Lung (tissue), 12 donors: ENCODE data around the gene C8A. TPM values are rescaled to one million over a fixed set of nuclear protein-coding genes. Genes with fewer than 3 reads are reported as not detected.

Source experiments
- ATAC-seq: fragments of 200-7000 bp; cut with Tn5 transposase; one replicate; pipeline ENCODE4 v1.9.1; 2020; ENCODE audit warnings: moderate number of reproducible peaks; ENCODE audit not compliant: insufficient read depth, low FRiP score
- DNase-seq, 3 donors: peaks; one replicate each; pipeline ENCODE4 v3.0.0-alpha.2; 2013 to 2017
- H3K27ac ChIP-seq, 2 donors: one replicate each; pipeline ENCODE4 v1.5.1; 2013; ENCODE audit warnings: mild to moderate bottlenecking in 2 of 2, moderate library complexity in 2 of 2, control low read depth in 1 of 2, inconsistent platforms in 1 of 2, low read depth in 1 of 2, low read length in 1 of 2
- H3K27me3 ChIP-seq, 3 donors: one replicate each; pipeline ENCODE4 v1.5.1; 2013; ENCODE audit warnings: low read length in 2 of 3; ENCODE audit not compliant: control insufficient read depth in 3 of 3, insufficient read depth in 3 of 3
- H3K36me3 ChIP-seq, 4 donors: one replicate each; pipeline ENCODE4 v1.5.1; 2013; ENCODE audit warnings: low read length in 4 of 4, mild to moderate bottlenecking in 1 of 4, moderate library complexity in 1 of 4; ENCODE audit not compliant: control insufficient read depth in 4 of 4, insufficient read depth in 4 of 4
- H3K4me1 ChIP-seq, 5 donors: one replicate each; pipeline ENCODE4 v1.5.1; 2013; ENCODE audit warnings: low read length in 5 of 5, mild to moderate bottlenecking in 2 of 5, moderate library complexity in 1 of 5; ENCODE audit not compliant: control insufficient read depth in 5 of 5, insufficient read depth in 5 of 5
- H3K4me3 ChIP-seq: one replicate; pipeline ENCODE4 v1.5.1; 2013; ENCODE audit warnings: mild to moderate bottlenecking, control low read depth, moderate library complexity
- H3K9ac ChIP-seq, 2 donors: one replicate each; pipeline ENCODE4 v1.5.1; 2013; ENCODE audit warnings: low read length in 2 of 2, control low read depth in 1 of 2; ENCODE audit not compliant: insufficient read depth in 1 of 2
- H3K9me3 ChIP-seq, 4 donors: one replicate each; pipeline ENCODE4 v1.5.1; 2013; ENCODE audit warnings: low read length in 3 of 4, mild to moderate bottlenecking in 1 of 4, moderate library complexity in 1 of 4; ENCODE audit not compliant: control insufficient read depth in 4 of 4, insufficient read depth in 3 of 4
- CTCF ChIP-seq: IDR thresholded peaks from 2 replicates; pipeline ENCODE4 v1.5.1; 2012; ENCODE audit warnings: mild to moderate bottlenecking; ENCODE audit errors: control extremely low read depth, extremely low read depth
- WGBS, 2 donors: extraction: QIAGEN DNeasy Blood & Tissue Kit; methylation state at CpG; one replicate each; pipeline ENCODE4 v1.1.7; 2013; 5-methylcytosine and 5-hydroxymethylcytosine counted together
- polyA plus RNA-seq, 2 donors: library from polyadenylated mRNA; stranded (reverse); fragments of 200-250 nt; gene quantifications; one replicate each; pipeline ENCODE4 v1.2.1, GENCODE V29; 2013
- total RNA-seq, 2 donors: library from RNA; depleted of rRNA in 1 of 2; stranded (reverse); fragments of >200 nt in 1 of 2; gene quantifications; one replicate each; pipeline ENCODE4 v1.2.1, GENCODE V29; 2014 to 2021
- donor health status: control.
- donor health status: control.
- donor health status: Bipolar disorder and iron deficiency.
- donor health status: healthy.
- donor health status: DM: yes; HTN: yes; CAD: no.

Gene C8A
- total and polyA plus RNA-seq, 4 donors: 0.12 to 1.4 TPM; not detected in 2

DNA sequence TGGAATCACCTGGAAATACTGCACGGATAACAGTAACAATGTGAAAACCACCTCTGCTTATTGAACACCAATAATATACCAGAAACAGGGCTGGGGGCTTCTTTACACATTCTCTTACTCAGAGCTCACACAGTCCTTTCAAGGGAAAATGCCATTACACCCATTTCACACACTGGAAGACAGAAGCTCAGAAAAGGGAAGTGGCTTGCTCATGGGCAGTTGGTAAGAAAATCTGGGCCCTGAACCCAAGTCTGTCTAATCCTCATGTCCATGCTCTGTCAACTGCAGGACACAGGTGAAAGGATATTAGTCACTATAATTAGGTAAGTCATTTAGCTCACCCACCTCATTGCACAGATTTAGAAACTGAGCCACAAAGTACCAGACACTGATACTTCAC lies 18.6 kb downstream of the C8A start:
- WGBS, 2 donors: 81 to 91% methylated on average over 1 of the region's 1 CpG
- Histone ChIP-seq H3K36me3 (no peaks in the 10 kb centered on the region), H3K4me1 (peaks cover 0 to 5% (median 0%) of the 10 kb centered on the region in 5 donors), H3K4me3 (no peak overlapping the region), H3K9me3 (peaks cover 0 to 5% (median 0%) of the 10 kb centered on the region in 4 donors), H3K27me3 (no peaks in the 10 kb centered on the region), H3K9ac (no peak overlapping the region), H3K27ac (no peak overlapping the region)
- no peak for TF ChIP-seq CTCF
- DNase-seq: no peak
- ATAC-seq: no peak

- no peak for ATAC-seq
- no peak overlapping the region for H3K27ac ChIP-seq
Measured at GRCh38 chr1:56874689-56875088, 20.1 kb downstream of the C8A start.

GRCh38 chr1:56877973-56878372 lies 23.4 kb downstream of the C8A start:
- ATAC-seq: no peak
- TF ChIP-seq CTCF: no peak
- WGBS, 2 donors: 34% methylated on average over 3 of the region's 3 CpGs

More at GRCh38 chr1:56874689-56875088, 20.1 kb downstream of the C8A start:
- Histone ChIP-seq H3K4me3 (no peak overlapping the region), H3K9ac (no peak overlapping the region), H3K36me3 (no peaks in the 10 kb centered on the region), H3K27me3 (no peaks in the 10 kb centered on the region), H3K4me1 (peaks cover 0 to 5% (median 0%) of the 10 kb centered on the region in 5 donors), H3K9me3 (peaks cover 0 to 5% (median 0%) of the 10 kb centered on the region in 4 donors)
- 84 to 91% methylated on average over 4 of the region's 4 CpGs for WGBS, 2 donors
- no peak for TF ChIP-seq CTCF
- no peak for DNase-seq

DNA sequence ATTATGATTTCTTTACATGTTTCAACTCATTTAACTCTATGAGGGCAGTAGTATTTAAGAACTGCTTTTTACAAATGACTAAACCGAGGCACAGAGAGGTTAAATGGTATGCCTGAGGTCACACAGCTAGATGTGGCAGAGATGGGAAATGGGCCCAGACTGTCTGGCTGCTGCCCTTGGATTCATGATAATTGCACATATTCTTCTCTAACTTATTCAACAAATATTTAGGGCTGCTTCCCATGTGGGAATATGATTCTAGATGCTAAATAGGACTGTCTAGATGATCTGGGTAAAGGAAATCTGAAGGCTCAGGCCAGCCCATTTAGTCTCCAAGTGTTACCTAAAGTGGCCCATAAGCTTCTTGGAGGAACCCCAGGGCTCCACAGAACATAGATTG lies 26.2 kb downstream of the C8A start:
- TF ChIP-seq CTCF: no peak
- WGBS, 2 donors: 69 to 78% methylated on average over 1 of the region's 1 CpG
- H3K4me1 ChIP-seq: no peaks in the 10 kb centered on the region
- no peak overlapping the region for H3K27ac ChIP-seq
- H3K9me3 ChIP-seq: peaks cover 0 to 5% (median 0%) of the 10 kb centered on the region in 4 donors
- ATAC-seq (no peak), DNase-seq (no peak)
- H3K9ac ChIP-seq: no peak overlapping the region
- no peaks in the 10 kb centered on the region for H3K36me3 ChIP-seq
- no peak overlapping the region for H3K4me3 ChIP-seq
- H3K27me3 ChIP-seq: no peaks in the 10 kb centered on the region

More at GRCh38 chr1:56877973-56878372, 23.4 kb downstream of the C8A start:
- Histone ChIP-seq H3K27me3 (no peaks in the 10 kb centered on the region), H3K9ac (no peak overlapping the region), H3K4me1 (peaks cover 0 to 3% (median 0%) of the 10 kb centered on the region in 5 donors), H3K4me3 (no peak overlapping the region), H3K27ac (no peak overlapping the region), H3K36me3 (no peaks in the 10 kb centered on the region), H3K9me3 (peaks cover 0 to 5% (median 0%) of the 10 kb centered on the region in 4 donors)
- DNase-seq: peak in 2 of 3 donors; percentile 18 to 64
